Measurements from ENCODE around the gene NRAP.

Gene NRAP

GRCh38 chr10:113631684-113632367 is 32.0 kb downstream of the NRAP start:
- DNase-seq (ENCODE audit: low spot score): no peak

DNA sequence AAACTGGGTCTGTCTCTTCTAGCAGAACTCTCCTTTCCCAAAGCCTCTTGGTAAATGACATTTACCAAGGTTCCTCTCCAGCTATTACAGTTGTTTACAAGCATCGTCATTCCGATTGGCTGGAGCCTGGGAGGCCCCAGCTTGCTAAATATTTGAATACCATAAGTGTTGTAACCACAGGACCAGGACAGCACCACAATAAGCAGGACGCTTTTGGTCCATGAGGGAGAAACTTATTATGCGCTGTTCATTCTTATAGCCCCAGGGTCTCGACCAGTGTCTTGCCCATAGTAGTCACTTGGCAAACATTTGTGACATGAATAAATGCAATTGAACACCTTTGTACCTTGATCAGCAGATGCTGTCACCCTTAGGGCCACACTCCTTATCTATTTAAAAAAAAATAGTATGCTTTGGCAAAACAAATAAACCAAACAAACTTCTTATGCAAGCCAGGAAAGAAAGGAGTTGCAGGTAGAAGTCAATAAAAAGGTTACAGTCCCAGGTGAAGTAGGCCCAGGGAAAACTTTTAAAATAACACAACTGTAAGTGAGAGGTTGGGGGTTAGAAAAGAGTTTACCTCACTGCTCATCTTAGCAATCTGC is 32.8 kb downstream of the NRAP start:
- DNase-seq (ENCODE audit: low spot score): no peak

DNA sequence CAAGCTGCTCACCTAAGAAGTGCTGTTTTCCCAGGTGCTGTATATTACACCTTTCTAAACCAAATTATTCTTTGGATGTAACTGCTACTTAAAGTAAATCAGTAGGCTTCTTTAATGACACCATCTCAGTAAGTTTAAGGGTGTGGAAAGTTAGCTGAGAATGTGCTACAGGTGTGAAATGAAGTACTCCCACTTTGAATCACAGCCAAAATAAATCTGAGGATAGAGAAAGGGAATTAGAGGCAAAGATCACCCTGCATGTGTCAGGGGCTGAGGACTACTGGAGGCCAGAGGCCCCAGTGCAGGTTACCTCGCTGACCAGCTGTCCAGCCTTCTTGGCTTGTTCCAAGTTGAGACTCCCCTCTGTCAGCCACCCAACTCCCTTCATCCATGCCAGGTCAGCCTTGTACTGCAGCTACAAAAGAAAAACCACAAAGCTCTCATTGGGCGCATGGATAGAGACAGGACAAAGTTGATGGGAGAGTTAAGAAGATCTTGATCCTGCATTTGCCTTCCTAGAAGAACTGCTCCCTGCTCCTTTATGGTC is 35.2 kb downstream of the NRAP start:
- no peak for DNase-seq (ENCODE audit: low spot score)

DNA sequence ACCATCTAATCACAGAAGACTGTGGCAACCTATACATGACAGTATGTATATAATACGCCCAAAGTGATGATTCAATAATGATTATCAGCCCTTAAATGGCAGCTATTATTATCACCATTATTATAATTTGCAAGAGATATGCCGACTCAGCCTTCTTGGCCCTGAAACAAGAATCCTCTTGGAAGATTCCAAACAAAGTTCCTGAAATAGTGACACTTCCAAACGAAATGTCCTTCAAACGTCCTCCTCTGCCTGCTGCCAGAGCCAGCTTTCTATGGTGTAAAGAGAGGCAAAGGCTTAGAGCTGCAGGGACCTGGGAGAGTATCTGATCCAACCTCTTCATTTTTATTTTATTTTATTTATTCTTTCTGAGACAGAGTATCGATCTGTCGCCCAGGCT is 36.0 kb downstream of the NRAP start:
- DNase-seq (ENCODE audit: low spot score): no peak

- no peak for DNase-seq (ENCODE audit: low spot score)
Measured at GRCh38 chr10:113626809-113627355, 37.0 kb downstream of the NRAP start.

- no peak for DNase-seq (ENCODE audit: low spot score)
Measured at GRCh38 chr10:113625461-113626186, 38.2 kb downstream of the NRAP start.

GRCh38 chr10:113622831-113623230 is 41.0 kb downstream of the NRAP start:
- DNase-seq (ENCODE audit: low spot score): no peak

GRCh38 chr10:113621799-113622198 is 42.0 kb downstream of the NRAP start:
- DNase-seq (ENCODE audit: low spot score): no peak

GRCh38 chr10:113620936-113621335 is 42.9 kb downstream of the NRAP start:
- DNase-seq (ENCODE audit: low spot score): no peak

GRCh38 chr10:113620511-113620910 is 43.3 kb downstream of the NRAP start:
- DNase-seq (ENCODE audit: low spot score): no peak

GRCh38 chr10:113619401-113619800 is 44.4 kb downstream of the NRAP start:
- no peak for DNase-seq (ENCODE audit: low spot score)

- no peak for DNase-seq (ENCODE audit: low spot score)
Measured at GRCh38 chr10:113618338-113618737, 45.5 kb downstream of the NRAP start.

DNA sequence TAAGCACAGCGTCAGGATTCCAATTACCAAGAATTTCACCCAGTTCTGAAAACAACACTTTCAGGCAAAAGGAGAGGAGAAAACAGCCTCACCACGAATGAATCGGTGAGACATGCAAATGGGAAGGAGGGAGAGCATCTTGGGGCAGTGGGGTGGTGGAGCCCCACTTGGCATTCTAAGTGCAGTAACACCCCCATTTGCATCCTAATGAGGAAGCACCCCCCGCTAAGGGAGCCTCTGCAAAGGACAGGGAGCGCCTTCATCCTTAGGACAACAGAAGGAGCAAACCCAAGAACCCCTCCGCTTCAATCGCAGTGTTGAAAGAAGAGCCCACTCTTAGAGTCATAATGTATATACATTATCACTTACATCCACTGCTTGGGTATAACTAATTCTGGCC is 46.8 kb downstream of the NRAP start:
- no peak for DNase-seq (ENCODE audit: low spot score)

- no peak for DNase-seq (ENCODE audit: low spot score)
Measured at GRCh38 chr10:113616244-113617074, 47.4 kb downstream of the NRAP start.

DNA sequence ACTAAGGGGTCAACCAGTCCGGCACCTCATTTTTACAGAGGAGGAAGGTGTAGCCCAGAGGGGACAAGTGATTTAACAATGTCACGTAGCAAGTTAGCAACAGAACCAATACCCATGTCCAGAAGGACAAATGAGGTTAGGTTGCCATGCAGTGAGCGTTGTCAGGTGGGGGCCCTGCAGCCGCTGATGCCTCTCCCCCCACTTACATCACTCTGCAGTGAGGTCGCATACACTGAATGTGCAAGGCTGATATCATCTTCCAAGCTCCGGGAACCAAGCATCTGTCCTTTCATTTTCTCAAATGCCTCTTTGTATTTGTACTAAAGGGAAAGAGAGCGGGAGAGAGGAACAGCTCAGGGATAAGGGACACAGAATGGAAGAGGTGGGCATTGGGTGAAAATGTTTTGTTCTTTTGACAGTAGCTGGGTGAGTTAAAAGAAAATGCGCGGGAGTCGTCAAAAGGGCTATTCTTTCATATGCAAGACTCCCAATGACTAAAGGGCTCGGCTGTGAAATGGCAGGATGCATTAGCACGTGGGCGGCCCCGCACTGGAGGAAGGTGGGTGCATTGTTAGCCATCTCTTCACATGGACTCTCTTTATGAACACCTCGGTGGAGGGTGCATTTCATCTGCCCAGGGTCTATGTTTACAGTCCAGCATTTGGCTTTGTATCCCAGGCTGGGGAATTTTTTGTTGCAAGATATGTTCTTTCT is 49.7 kb downstream of the NRAP start:
- DNase-seq (ENCODE audit: low spot score): no peak

GRCh38 chr10:113613427-113613826 is 50.4 kb downstream of the NRAP start:
- DNase-seq (ENCODE audit: low spot score): no peak

GRCh38 chr10:113612154-113612553 is 51.7 kb downstream of the NRAP start:
- no peak for DNase-seq (ENCODE audit: low spot score)

DNA sequence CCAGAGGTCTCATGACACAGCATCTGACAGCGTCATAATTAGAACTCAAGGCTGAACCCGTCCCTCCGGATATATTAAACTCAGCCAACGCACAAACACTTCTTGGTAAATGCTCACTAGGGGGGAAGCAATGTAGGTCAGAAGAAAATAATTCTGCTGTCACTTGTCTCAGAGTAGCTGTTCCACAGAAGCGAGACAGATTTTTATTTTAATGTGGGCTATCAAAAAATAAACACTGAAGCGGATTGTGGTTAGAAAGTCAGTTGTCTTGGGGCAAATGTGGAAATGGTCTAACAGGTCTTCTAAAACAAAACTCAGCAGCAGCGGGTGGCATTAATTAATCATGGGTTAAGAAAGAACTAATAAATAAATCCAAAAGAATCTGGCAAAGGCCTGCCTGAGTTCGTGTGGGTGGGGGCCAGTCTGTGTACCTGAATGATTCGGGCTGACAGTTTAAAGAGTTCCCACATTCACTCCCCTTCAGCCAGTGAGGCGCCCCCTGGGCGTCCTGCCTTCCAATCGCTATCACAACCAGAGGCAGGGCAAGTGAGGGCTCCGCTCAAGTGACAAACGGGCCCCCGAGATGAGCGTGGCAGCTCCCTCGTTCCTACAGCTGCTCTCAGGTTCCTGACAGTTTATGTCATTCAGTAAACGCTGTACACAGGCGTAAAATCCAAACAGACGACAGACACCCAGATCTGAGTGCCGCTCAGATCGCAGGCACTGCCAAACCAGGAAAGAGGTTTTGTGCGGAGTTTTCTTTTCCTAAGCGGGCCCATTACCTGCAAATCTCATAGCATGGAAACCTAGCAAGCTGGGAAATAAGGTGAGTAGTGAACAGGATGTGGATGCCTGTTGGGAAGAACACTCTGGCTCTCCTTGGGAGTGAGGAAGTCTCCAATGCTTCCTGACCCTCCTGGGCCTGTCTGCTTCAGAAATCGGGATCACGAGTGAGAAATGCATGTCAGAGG is 52.9 kb downstream of the NRAP start:
- DNase-seq (ENCODE audit: low spot score): no peak

DNA sequence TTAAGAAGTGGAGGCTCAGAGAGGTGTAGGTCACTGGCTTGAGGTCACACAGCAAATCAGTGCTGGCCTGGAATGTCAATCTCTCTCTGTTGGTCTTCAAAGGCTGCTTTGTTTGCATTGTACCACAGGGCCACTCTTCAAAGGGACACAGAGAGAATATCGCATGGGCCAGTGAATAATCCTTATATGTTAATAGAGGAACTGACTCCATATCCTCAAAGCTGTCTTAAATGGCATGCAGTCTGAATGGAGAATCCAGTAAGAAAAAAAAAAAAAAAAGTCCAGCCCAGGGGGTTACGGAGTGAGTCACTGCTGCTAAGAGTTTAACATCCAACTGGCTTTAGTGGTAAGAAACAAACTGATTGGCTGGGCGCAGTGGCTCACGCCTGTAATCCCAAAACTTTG is 54.1 kb downstream of the NRAP start:
- DNase-seq (ENCODE audit: low spot score): no peak
